ENCODE measurements around the gene GTPBP3. TPM values are rescaled to one million over a fixed set of nuclear protein-coding genes. Genes with fewer than 3 reads are reported as not detected.
A peak's percentile ranks its signal among the peaks of the same experiment; 100 is the strongest.

GTPBP3 gene
- total and polyA plus RNA-seq, 8 donors, result 16.9 to 29.0 (median 21.8) TPM

DNA sequence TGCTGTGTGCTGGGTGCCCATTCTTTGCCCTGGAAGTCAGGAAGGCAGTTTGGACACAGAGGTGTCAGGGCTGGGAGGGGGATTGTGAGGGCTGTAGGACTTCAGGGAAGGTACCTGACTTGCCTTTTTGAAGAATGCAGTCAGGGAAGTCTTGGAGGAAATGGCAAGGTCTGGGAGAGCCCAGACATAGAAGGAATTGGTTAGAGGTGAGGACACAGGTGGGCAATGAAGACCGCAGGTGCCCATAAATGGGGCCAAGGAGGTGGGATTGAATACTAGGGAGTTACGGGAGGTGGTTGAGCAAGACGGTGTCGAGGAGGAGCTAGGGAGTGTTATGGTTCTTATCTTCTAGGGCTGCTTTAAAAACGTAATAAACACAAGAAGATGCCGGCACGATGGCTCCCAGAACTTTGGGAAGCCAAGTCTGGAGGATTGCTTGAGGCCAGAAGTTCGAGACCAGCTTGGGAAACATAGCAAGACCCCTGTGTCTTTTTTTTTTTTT is 29.4 kb upstream of the GTPBP3 start:
- TF ChIP-seq, protein P1, sequence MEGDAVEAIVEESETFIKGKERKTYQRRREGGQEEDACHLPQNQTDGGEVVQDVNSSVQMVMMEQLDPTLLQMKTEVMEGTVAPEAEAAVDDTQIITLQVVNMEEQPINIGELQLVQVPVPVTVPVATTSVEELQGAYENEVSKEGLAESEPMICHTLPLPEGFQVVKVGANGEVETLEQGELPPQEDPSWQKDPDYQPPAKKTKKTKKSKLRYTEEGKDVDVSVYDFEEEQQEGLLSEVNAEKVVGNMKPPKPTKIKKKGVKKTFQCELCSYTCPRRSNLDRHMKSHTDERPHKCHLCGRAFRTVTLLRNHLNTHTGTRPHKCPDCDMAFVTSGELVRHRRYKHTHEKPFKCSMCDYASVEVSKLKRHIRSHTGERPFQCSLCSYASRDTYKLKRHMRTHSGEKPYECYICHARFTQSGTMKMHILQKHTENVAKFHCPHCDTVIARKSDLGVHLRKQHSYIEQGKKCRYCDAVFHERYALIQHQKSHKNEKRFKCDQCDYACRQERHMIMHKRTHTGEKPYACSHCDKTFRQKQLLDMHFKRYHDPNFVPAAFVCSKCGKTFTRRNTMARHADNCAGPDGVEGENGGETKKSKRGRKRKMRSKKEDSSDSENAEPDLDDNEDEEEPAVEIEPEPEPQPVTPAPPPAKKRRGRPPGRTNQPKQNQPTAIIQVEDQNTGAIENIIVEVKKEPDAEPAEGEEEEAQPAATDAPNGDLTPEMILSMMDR (IDR thresholded peaks at IDR 0.05), result no peak
- Histone ChIP-seq H3K9me3 (no peaks in the 10 kb centered on the region), H3K27ac (no peak overlapping the region), H3K4me1 (peaks cover 28 to 79% of the 10 kb centered on the region in 2 donors), H3K4me3 (no peak overlapping the region), H3K36me3 (peaks cover 0 to 11% of the 10 kb centered on the region in 2 donors), H3K27me3 (no peaks in the 10 kb centered on the region)
- ATAC-seq (no peak), DNase-seq (no peak)
- intact Hi-C loops (cut with DNase I), result no loop called here

GRCh38 chr19:17309198-17309964 is 28.0 kb upstream of the GTPBP3 start, which contains the start of gene DDA1:
TSS of gene DDA1 (plus strand) at chr19:17309563. CDS start at chr19:17309655, 92 bp downstream.
- Histone ChIP-seq H3K4me3 (peak within 1 kb of the TSS; percentile 82 to 86), H3K27ac (peak within 1 kb of the TSS; percentile 44 to 78), H3K36me3 (peaks cover 0 to 22% of the 10 kb centered on the region in 2 donors), H3K27me3 (no peaks in the 10 kb centered on the region), H3K4me1 (peaks cover 23 to 67% of the 10 kb centered on the region in 2 donors), H3K9me3 (no peaks in the 10 kb centered on the region)
- DNase-seq (peak; percentile 98 to 100 (median 99)), ATAC-seq (peak; percentile 82)
- TF ChIP-seq, protein P1 (IDR thresholded peaks at IDR 0.05), result no peak
- intact Hi-C loops (cut with DNase I), result no loop called here

- Histone ChIP-seq H3K27me3 (no peaks in the 10 kb centered on the region), H3K36me3 (peaks cover 0 to 27% of the 10 kb centered on the region in 2 donors), H3K27ac (peak overlapping the region in 1 of 2 donors; percentile 78), H3K4me1 (peaks cover 19 to 61% of the 10 kb centered on the region in 2 donors), H3K9me3 (no peaks in the 10 kb centered on the region), H3K4me3 (peak overlapping the region; percentile 82 to 86)
- ATAC-seq (no peak), DNase-seq (no peak)
- TF ChIP-seq, protein P1 (IDR thresholded peaks at IDR 0.05), result no peak
- intact Hi-C loops (cut with DNase I), result no loop called here
Measured at GRCh38 chr19:17309965-17310461, 27.3 kb upstream of the GTPBP3 start.

DNA sequence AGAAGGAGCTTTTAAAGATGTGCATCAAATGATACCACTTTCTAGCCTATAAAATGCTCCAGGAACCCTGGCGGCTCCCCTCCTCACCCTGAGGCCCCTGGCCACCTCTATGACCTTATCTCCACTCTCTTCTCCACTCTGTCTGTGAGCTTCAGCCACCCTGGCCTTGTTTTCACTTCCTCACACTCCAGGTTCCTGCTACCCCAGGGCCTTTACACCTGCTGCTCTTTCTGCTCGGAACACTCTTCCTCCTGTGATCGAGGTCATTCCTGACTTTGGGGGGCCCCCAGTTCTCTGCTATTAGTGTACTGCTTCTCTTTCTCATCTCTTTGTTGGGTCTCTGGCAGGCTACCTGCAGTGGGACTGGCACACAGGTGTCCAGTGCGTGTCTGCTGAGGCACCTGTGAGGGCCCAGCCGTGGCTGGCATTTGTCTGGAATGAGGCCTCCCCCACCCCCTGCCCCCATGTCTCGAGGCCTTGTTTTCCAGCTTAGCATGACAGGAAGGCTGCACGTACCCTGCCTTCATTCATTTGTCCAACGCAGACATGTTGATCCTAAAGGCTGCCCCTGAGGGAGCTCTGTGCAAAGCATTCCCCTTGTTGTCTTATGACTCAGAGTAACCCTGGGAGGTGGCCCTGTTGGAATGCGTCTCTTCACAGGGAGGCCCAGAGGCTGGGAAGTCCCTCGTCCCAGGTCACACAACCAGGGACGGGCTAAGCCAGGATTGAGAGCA is 25.7 kb upstream of the GTPBP3 start:
- Histone ChIP-seq H3K27ac (peak overlapping the region in 1 of 2 donors; percentile 18), H3K27me3 (no peaks in the 10 kb centered on the region), H3K36me3 (peaks cover 0 to 42% of the 10 kb centered on the region in 2 donors), H3K4me1 (peaks cover 10 to 50% of the 10 kb centered on the region in 2 donors), H3K9me3 (no peaks in the 10 kb centered on the region), H3K4me3 (no peak overlapping the region)
- TF ChIP-seq, protein P1 (IDR thresholded peaks at IDR 0.05), result no peak
- ATAC-seq, result peak; percentile 32
- intact Hi-C loops (cut with DNase I), result no loop called here
- DNase-seq, result no peak
